Measurements from ENCODE around the gene SLX1A.
"Not testable (repeated sequence)": the region's sequence is repeated elsewhere in the genome, so short reads cannot be mapped to it uniquely, and the experiment has no call there.

Gene SLX1A

GRCh38 chr16:30184891-30185682, 8.6 kb upstream of the SLX1A start:
- DNase-seq: no peak

GRCh38 chr16:30185683-30186421, 7.8 kb upstream of the SLX1A start:
- DNase-seq: no peak

- DNase-seq: no peak
These were observed 7.3 kb upstream of the SLX1A start for GRCh38 chr16:30186444-30186781.

DNA sequence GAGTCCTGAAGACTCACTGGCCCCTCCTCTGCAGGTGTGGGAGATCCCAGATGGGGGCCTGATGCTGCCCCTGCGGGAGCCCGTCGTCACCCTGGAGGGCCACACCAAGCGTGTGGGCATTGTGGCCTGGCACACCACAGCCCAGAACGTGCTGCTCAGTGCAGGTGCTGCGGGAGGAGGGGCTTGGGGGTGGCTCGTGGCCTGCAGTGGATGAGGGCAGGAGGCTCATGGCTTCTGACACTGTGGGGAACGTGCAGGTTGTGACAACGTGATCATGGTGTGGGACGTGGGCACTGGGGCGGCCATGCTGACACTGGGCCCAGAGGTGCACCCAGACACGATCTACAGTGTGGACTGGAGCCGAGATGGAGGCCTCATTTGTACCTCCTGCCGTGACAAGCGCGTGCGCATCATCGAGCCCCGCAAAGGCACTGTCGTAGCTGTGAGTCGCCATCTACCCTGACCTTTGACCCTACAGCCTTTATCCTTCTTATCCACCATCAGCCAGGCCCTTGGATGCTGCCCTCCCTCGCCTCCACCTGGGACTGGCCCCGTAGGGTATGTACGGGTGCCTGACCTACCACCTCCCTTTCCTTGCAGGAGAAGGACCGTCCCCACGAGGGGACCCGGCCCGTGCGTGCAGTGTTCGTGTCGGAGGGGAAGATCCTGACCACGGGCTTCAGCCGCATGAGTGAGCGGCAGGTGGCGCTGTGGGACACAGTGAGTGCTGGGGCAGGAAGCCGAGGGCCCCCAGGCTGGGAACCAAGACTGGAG, 6.7 kb upstream of the SLX1A start:
- no peak for DNase-seq

DNA sequence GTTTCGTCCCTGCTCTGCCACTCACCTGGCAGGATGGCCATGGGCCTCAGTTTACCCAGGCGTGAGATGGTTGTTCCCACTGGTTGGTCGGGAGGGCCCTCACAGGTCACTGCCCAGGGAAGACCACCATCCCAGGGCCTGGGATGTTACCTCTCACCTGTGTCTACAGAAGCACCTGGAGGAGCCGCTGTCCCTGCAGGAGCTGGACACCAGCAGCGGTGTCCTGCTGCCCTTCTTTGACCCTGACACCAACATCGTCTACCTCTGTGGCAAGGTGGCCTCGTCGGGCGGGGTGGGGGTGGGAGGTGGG, 6.2 kb upstream of the SLX1A start:
- DNase-seq: no peak

- DNase-seq: no peak
These were observed 5.6 kb upstream of the SLX1A start for GRCh38 chr16:30187971-30188561.

DNA sequence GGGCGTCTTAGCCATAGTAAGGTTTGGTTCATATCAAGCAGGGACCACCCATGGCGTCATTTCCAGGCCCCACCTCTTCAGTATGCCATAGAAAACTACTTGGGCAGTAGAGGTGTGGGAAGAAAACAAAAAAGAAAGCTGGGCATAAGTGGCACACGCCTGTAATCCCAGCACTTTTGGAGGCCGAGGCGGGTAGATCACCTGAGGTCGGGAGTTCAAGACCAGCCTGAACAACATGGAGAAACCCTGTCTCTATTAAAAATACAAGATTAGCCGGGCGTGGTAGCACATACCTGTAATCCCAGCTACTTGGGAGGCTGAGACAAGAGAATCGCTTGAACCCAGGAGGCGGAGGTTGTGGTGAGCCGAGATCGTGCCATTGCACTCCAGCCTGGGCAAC, 2.5 kb upstream of the SLX1A start:
- DNase-seq: not testable (repeated sequence)

DNA sequence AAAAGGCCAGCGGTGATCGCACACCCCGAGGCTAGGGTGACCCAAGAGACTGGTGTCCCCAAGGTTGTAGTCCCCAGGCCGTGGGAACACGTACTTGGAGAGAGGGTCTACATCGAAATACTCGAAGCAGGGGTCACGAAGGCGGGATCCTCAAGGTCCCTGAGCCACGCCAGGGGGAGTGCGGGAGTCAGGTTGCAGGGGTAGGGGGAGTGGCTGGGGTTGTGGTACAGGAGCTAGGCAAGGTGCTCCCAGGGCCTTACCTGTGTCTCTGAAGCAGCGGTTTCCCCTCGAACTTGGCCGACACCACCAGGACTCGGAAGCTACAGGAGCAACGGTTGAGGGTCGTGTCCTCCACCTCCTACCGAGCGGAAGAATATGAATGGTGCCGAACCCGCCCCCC, 577 bp upstream of the SLX1A start:
- not testable (repeated sequence) for DNase-seq

GRCh38 chr16:30194172-30194925, 674 bp downstream of the SLX1A start:
- DNase-seq: not testable (repeated sequence)

GRCh38 chr16:30197001-30197400, 3.3 kb downstream of the SLX1A start:
- not testable (repeated sequence) for DNase-seq

DNA sequence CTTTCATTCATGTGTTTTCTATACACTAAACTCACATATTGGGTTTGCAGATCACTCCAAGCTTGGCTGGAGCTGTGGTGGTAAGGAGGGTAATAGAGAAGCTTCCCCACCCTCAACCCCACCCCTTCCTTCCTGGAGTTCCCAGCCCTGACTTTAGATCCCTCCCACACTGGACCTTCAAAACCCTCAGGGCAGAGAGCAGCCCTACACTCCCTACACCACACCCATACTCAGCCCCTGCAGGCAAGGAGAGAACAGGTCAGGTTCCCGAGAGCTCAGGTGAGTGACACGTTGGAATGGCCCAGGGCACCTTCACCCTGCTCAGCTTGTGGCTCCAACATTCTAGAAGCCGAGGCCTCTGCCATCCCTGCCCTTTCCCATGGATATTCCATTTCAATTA, 5.4 kb downstream of the SLX1A start, which contains the start of gene SULT1A3:
SULT1A3 (plus strand) TSS at position 207 of the 400 bp plus-strand sequence. CDS start 1,474 bp downstream, outside the sequence.
- DNase-seq: not testable (repeated sequence)

GRCh38 chr16:30199608-30200343, 6.1 kb downstream of the SLX1A start:
- not testable (repeated sequence) for DNase-seq

GRCh38 chr16:30205541-30206236, 12.0 kb downstream of the SLX1A start:
- not testable (repeated sequence) for DNase-seq

DNA sequence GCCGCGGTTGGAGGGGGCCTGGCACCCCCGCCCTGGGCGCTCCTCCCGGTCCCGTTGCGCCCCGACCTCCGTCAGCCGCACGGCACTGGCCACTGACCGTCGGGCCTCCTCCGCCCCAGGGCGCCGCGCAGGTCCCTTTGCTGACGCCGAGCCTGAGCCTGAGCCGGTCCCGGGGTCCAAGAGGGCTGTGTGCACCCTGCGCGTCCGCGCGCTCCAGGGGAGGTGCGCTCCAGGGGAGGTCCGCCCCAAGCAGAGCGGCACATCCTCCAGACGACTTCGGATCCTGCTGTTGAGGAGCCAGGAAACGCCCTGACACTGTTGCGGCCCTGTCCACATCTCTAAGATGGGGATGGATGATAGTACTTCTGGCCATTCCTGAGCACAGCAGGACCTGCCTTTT, 12.6 kb downstream of the SLX1A start:
- DNase-seq: not testable (repeated sequence)

DNA sequence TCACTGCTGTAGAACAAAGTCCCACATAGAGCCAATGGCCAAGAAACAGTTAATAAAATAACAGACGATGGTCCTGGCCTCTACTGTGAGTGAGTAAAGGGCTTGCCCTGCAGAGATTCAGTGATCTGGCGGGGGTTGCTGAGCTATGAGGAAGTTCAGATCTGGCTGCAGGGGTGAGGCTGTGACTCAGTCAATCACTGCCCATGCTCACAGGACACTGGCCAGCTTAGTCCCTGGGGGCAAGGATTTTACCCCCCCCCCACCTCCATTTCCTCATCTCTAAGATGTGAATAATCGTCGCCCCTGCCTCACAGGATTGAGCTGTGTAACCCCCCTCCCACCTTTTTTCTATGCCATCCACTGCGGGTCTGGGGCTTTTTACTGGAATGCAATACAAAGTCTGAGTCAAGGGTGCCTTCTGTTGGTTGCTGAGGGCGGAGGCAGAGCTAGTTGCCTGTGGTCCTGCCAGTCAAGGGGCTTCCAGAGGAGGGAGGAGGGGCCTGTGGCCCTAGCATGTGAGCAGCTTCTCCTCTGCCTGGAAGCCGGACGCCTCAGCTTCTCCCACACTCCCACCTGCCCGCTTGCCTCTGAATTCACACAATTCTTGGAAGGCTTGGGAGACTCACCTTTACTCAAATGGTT, 13.5 kb downstream of the SLX1A start:
- DNase-seq: not testable (repeated sequence)

GRCh38 chr16:30209032-30209431, 15.4 kb downstream of the SLX1A start:
- DNase-seq: not testable (repeated sequence)

GRCh38 chr16:30211414-30211813, 17.7 kb downstream of the SLX1A start:
- not testable (repeated sequence) for DNase-seq

DNA sequence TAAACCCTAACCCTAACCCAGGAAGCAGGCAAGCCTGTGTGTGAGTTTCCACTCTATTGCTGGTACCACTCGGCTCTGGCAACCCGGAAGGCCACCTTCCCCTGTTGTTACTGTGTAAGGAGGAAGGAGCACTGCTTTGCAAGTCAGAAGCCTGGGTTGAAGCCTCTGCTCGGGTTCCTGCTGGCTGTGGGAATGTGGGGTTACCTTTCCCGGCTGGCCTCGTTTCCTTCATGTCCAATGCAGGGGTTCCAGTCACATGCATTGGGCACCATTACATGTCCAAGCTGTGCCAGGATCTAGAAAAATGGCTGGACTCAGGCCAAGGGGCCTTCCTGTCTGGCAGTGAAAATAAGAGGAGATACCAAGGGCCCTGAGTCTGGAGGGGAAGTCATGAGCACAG, 23.4 kb downstream of the SLX1A start:
- not testable (repeated sequence) for DNase-seq

Data from NCI-H1436 (cell line).